Left ventricle myocardium inferior (tissue), 1 donor: ENCODE measurements around the gene GSDMA. TPM values are rescaled to one million over a fixed set of nuclear protein-coding genes. Genes with fewer than 3 reads are reported as not detected.

ENCODE experiments used
- DNase-seq: peaks from one replicate; pipeline ENCODE4 v3.0.0-alpha.2; 2020
- H3K27ac ChIP-seq: fragments of 200-600 bp; replicated peaks from 2 replicates; pipeline ENCODE4 v1.8.0; 2021
- H3K27me3 ChIP-seq: fragments of 200-600 bp; 2 replicates; pipeline ENCODE4 v1.8.0; 2021; ENCODE audit warnings: low read depth
- H3K36me3 ChIP-seq: fragments of 200-600 bp; 2 replicates; pipeline ENCODE4 v1.8.0; 2021
- H3K4me1 ChIP-seq: fragments of 200-600 bp; 2 replicates; pipeline ENCODE4 v1.8.0; 2021
- H3K4me3 ChIP-seq: fragments of 200-600 bp; 2 replicates; pipeline ENCODE4 v1.8.0; 2021; ENCODE audit warnings: mild to moderate bottlenecking, moderate library complexity
- H3K9me3 ChIP-seq: fragments of 200-600 bp; replicated peaks from 2 replicates; pipeline ENCODE4 v1.8.0; 2021
- intact Hi-C: fragments of 100-400 bp; cut with micrococcal nuclease; formaldehyde crosslinking; loops from one replicate; pipeline ENCODE4 v1.11.0; 2022
- total RNA-seq: library from RNA; stranded (reverse); fragmentation: NEBNext Ultra II Directional; extraction: Animal tissue kit (Norgen Biotek cat#: 25700); gene quantifications from one replicate; pipeline ENCODE4 v1.2.1, GENCODE V29; 2021
- TF ChIP-seq, protein P1 (sequence below): fragments of 200-600 bp; IDR thresholded peaks from 2 replicates; pipeline ENCODE4 v1.8.0; 2021; ENCODE audit warnings: antibody characterized with exemption, mild to moderate bottlenecking, borderline replicate concordance
- donor health status: DM: no; HTN: yes; CAD: no; lungs with severe emphysema.

Gene GSDMA
- total RNA-seq, 1 donor from 2014 or later, result 0.66 TPM

DNA sequence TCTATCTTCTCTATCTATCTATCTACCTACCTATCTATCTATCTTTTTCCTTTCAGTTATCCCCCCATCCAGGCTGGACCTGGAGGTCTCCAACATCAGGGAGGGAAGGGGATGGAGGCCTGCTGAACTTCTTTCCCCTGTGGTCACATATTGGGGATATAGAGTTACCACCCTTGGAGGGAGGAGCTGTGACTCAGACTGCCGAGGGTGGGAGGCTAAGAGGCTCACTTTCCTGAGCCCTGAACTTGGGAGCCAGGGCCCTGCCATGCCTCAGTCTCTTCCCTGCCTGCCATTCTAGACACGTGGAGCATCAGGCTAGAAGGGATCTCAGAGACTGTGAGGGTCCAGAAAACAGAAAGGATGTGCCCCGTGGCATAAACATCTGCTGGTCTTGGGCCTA is 26.9 kb upstream of the GSDMA start:
- H3K9me3 ChIP-seq, result no peaks in the 10 kb centered on the region
- no peaks in the 10 kb centered on the region for H3K27me3 ChIP-seq
- no peak overlapping the region for H3K27ac ChIP-seq
- TF ChIP-seq, protein P1, sequence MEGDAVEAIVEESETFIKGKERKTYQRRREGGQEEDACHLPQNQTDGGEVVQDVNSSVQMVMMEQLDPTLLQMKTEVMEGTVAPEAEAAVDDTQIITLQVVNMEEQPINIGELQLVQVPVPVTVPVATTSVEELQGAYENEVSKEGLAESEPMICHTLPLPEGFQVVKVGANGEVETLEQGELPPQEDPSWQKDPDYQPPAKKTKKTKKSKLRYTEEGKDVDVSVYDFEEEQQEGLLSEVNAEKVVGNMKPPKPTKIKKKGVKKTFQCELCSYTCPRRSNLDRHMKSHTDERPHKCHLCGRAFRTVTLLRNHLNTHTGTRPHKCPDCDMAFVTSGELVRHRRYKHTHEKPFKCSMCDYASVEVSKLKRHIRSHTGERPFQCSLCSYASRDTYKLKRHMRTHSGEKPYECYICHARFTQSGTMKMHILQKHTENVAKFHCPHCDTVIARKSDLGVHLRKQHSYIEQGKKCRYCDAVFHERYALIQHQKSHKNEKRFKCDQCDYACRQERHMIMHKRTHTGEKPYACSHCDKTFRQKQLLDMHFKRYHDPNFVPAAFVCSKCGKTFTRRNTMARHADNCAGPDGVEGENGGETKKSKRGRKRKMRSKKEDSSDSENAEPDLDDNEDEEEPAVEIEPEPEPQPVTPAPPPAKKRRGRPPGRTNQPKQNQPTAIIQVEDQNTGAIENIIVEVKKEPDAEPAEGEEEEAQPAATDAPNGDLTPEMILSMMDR, result no peak
- no peak overlapping the region for H3K4me3 ChIP-seq
- DNase-seq, result no peak
- intact Hi-C loops, result no loop called here
- no peaks in the 10 kb centered on the region for H3K36me3 ChIP-seq
- H3K4me1 ChIP-seq, result peaks cover 47% of the 10 kb centered on the region

DNA sequence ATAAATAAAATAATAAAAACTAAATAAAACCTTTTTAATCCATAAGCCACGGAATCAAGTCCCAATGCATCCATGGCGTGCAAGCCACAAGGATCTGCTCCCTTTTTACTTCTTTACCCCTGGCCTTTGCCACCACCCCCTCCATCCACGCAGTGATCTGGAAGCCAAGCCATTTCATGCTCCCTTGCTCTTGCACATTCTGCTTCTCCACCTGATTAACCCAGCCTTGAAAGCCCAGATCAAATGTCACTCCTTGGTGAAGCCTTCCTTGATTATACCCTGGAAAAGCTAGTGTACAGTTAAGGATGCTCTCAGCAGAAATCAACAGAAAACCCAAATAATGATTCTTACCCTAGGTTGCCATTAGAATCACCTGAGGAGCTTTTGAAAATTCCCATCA is 25.4 kb upstream of the GSDMA start:
- no peaks in the 10 kb centered on the region for H3K9me3 ChIP-seq
- no peaks in the 10 kb centered on the region for H3K27me3 ChIP-seq
- peaks cover 43% of the 10 kb centered on the region for H3K4me1 ChIP-seq
- H3K27ac ChIP-seq, result no peak overlapping the region
- intact Hi-C loops, result no loop called here
- TF ChIP-seq, protein P1, result no peak
- no peak overlapping the region for H3K4me3 ChIP-seq
- DNase-seq, result no peak
- H3K36me3 ChIP-seq, result no peaks in the 10 kb centered on the region

DNA sequence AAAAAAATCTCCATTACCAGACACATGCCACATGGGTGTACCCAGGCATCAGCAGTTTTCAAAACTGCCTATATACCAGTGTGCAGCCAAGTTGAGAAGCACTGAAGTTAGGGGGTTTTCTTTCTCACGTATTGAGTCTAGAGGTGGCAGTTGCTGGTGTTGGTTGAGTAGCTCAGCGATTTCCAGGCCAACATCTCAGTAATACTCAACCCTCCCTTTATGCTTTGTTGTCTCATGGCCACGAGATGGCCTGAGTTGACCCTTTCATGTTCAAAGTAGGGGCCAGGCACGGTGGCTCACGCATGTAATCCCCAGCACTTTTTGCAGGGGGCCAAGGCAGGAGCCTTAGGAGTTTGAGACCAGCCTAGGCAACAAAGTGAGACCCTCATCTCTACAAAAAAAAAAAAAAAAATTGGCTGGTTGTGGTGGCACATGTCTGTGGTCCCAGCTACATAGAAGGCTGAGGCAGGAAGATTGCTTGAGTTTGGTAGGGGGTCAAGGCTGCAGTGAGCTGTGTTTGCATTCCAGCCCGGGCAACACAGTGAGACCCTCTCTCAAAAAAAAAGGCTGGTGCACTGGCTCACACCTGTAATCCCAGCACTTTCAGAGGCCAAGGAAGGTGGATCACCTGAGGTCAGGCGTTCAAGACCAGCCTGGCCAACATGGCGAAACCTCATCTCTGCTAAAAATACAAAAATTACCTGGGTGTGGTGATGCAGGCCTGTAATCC is 24.5 kb upstream of the GSDMA start:
- DNase-seq, result no peak
- H3K4me1 ChIP-seq, result peaks cover 42% of the 10 kb centered on the region
- TF ChIP-seq, protein P1, result no peak
- H3K4me3 ChIP-seq, result no peak overlapping the region
- H3K27me3 ChIP-seq, result no peaks in the 10 kb centered on the region
- no peaks in the 10 kb centered on the region for H3K36me3 ChIP-seq
- intact Hi-C loops, result no loop called here
- H3K9me3 ChIP-seq, result no peaks in the 10 kb centered on the region
- no peak overlapping the region for H3K27ac ChIP-seq

DNA sequence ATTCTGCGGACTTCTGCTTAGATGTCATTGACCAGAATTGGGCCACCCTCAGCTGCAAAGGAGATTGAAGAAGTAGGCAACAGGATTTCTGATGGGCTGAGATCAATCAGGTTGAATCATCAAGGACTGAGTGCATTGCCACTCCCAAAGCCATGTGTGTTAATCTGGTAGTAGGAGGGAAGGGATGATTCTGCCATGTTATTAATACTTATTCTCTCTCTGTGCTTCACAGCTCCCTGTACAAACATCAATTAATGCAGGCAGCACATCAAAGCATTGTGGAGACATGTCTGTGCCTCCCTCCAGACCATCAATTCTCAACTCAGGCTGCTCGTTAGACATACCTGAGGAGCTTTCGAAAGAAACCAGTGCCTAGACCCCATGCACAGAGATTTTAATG is 23.7 kb upstream of the GSDMA start:
- intact Hi-C loops, result no loop called here
- Histone ChIP-seq H3K27ac (peak overlapping the region; percentile 64), H3K36me3 (no peaks in the 10 kb centered on the region), H3K4me1 (peaks cover 38% of the 10 kb centered on the region), H3K27me3 (peaks cover 5% of the 10 kb centered on the region), H3K4me3 (no peak overlapping the region), H3K9me3 (no peaks in the 10 kb centered on the region)
- TF ChIP-seq, protein P1, result no peak
- no peak for DNase-seq

DNA sequence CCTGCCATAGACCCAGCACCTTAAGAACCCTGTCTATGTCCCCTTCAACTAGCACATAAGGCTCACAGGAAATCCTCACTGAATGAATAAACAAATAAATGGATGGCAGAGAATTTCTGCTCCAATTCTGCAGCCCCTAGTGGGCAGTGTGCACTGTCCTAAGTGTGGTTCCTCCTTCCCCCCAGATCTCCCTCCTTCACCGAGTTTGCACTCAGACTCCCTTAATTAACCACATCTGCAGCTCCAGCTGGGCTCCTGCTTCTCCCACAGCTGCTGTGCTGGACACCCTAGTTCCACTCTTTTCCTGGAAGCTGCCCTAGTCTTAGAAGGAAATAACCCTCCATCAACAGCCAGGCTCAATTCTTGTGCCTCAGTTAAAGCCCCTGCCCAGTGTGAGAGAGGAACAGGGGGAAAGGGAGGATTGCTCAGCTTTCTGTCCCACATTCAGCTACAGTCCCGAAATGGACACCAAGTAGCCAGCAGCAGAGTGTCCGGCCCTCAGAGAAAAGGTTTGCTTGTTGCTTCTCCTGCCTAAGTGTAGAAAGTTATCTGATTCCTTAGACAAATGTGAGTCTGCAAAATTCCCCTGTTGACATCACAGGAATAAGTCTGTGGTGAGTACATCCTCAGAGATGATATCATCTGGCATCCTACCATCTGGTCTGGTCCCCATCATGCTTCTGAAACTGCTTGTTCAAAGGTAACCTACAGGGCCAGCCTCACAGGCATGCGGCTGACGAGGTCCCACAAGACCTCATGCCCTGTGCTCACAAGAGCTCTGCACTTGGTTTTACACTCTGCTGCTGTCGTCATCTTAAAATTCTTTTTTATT is 23.0 kb upstream of the GSDMA start:
- intact Hi-C loops, result no loop called here
- Histone ChIP-seq H3K9me3 (no peaks in the 10 kb centered on the region), H3K4me3 (no peak overlapping the region), H3K36me3 (no peaks in the 10 kb centered on the region), H3K27me3 (peaks cover 5% of the 10 kb centered on the region), H3K27ac (peak overlapping the region; percentile 64), H3K4me1 (peaks cover 32% of the 10 kb centered on the region)
- DNase-seq, result no peak
- TF ChIP-seq, protein P1, result peak; percentile 45
